Fibroblast of mammary gland (primary cell): Measurements from ENCODE around the gene DLST.

Experiments
- DNase-seq: peaks from one replicate; pipeline ENCODE4 v3.0.0-alpha.2; 2010; ENCODE audit warnings: low read depth
- H3K4me3 ChIP-seq: 2 replicates; pipeline ENCODE4 v1.5.1; 2011; ENCODE audit warnings: low read depth, mild to moderate bottlenecking, low read length, moderate library complexity; ENCODE audit not compliant: control insufficient read depth
- CTCF ChIP-seq: conservative IDR thresholded peaks from 2 replicates; pipeline ENCODE4 v1.5.1; 2011; ENCODE audit warnings: low read depth, low read length, inconsistent platforms; ENCODE audit not compliant: control insufficient read depth, insufficient read depth

DLST gene

DNA sequence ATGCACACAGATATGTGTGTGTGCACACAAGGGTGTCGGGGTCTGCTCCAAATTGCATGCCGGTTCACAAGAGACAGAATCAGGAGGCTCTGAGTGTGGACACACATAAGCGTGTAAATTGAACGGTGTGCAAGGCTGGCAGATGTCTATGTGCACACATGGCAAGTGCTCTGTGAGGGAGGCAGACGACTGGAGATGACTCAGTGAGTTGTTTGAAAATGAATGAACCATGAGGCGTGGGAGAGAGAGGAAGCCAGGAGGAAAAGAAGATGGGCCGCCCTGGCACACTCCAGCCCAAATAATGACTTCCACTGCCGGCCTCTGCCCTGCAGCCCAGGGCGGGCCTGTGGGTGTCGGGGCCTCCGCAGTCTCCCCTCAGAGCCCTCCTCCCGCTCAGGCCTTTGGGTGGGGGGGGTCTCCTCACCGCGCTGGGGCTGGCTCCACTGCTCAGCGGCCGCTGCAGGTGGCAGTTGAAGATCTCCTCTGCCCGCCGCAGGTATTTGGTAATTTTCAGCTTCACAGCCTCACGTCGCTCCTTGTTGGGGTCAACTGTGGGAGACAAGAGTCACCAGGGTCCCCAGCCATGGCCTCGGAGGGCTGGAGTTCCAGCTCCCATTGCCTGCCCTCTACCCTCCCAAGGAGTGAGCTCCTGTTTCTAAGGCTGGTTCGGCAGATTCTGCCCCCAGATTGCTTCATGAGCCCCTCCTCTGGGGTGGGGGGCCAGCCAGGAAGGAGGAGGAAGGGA, 37.9 kb downstream of the DLST start:
- DNase-seq: peak; percentile 52
- TF ChIP-seq CTCF: no peak
- no peak overlapping the region for H3K4me3 ChIP-seq

GRCh38 chr14:74920281-74920680, 38.6 kb downstream of the DLST start:
- H3K4me3 ChIP-seq: no peak overlapping the region
- no peak for DNase-seq
- TF ChIP-seq CTCF: no peak

GRCh38 chr14:74921053-74921620, 39.4 kb downstream of the DLST start:
- no peak for TF ChIP-seq CTCF
- no peak for DNase-seq

GRCh38 chr14:74921987-74922751, 40.5 kb downstream of the DLST start:
- no peak for TF ChIP-seq CTCF
- H3K4me3 ChIP-seq: no peak overlapping the region
- DNase-seq: no peak

More at GRCh38 chr14:74921053-74921620, 39.4 kb downstream of the DLST start:
- H3K4me3 ChIP-seq: no peak overlapping the region

- H3K4me3 ChIP-seq: peak within 1 kb of the TSS; percentile 49
- DNase-seq: peak; percentile 68
- no peak for TF ChIP-seq CTCF
These were observed 41.2 kb downstream of the DLST start, which contains the start of gene RPS6KL1 for GRCh38 chr14:74922752-74923401. Gene RPS6KL1 (minus strand): TSS chr14:74923260. CDS start chr14:74921541, 1,719 bp downstream.

- DNase-seq: no peak
- no peak for TF ChIP-seq CTCF
These were observed 42.3 kb downstream of the DLST start for GRCh38 chr14:74924061-74924460.

More at GRCh38 chr14:74924061-74924460, 42.3 kb downstream of the DLST start:
- no peak overlapping the region for H3K4me3 ChIP-seq
